Measurements from ENCODE around the gene PHF19. TPM values are rescaled to one million over a fixed set of nuclear protein-coding genes. Genes with fewer than 3 reads are reported as not detected.

Gene PHF19
- total RNA-seq, 1 donor from 2014 or later = 170 TPM

- DNase-seq (ENCODE audit: low spot score) = no peak
- no peak overlapping the region for H3K4me3 Mint-ChIP-seq (ENCODE audit: low read depth)
- peaks cover 4% of the 10 kb centered on the region for H3K4me1 Mint-ChIP-seq (ENCODE audit: low read depth)
- H3K27me3 Mint-ChIP-seq (ENCODE audit: low read depth) = no peaks in the 10 kb centered on the region
- H3K36me3 Mint-ChIP-seq (ENCODE audit: low read depth) = peaks cover 71% of the 10 kb centered on the region
- H3K9me3 Mint-ChIP-seq = no peaks in the 10 kb centered on the region
- intact Hi-C loops (cut with micrococcal nuclease) = no loop called here
- no peak overlapping the region for H3K27ac Mint-ChIP-seq
These were observed 58.4 kb downstream of the PHF19 start for GRCh38 chr9:120818595-120818994.

DNA sequence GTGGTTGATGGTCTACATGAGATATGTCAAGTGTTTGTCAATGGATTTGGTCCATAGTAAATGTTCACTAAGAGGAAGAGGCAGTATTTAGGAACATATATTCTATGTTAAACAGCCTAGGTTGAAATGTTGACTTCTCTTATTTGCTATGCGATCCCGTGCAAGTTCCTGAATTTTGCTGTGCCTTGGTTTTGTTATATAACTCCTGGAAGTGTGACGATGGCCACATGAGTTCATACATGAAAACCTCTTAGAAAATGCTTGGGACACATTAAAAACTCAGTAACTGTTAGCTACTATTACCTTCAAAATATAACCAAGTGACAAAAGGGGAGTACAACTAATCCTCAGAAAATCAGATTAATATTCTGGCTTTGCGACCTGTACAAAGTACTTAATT lies 61.9 kb downstream of the PHF19 start:
- no peak overlapping the region for H3K4me3 Mint-ChIP-seq (ENCODE audit: low read depth)
- peaks cover 4% of the 10 kb centered on the region for H3K4me1 Mint-ChIP-seq (ENCODE audit: low read depth)
- peaks cover 49% of the 10 kb centered on the region for H3K36me3 Mint-ChIP-seq (ENCODE audit: low read depth)
- H3K27ac Mint-ChIP-seq = no peak overlapping the region
- peaks cover 9% of the 10 kb centered on the region for H3K9me3 Mint-ChIP-seq
- H3K27me3 Mint-ChIP-seq (ENCODE audit: low read depth) = no peaks in the 10 kb centered on the region
- intact Hi-C loops (cut with micrococcal nuclease) = no loop called here
- no peak for DNase-seq (ENCODE audit: low spot score)

GRCh38 chr9:120808931-120809330 lies 68.1 kb downstream of the PHF19 start:
- H3K9me3 Mint-ChIP-seq = peaks cover 55% of the 10 kb centered on the region
- no peaks in the 10 kb centered on the region for H3K27me3 Mint-ChIP-seq (ENCODE audit: low read depth)
- intact Hi-C loops (cut with micrococcal nuclease) = no loop called here
- H3K36me3 Mint-ChIP-seq (ENCODE audit: low read depth) = peaks cover 22% of the 10 kb centered on the region
- no peak overlapping the region for H3K27ac Mint-ChIP-seq
- H3K4me1 Mint-ChIP-seq (ENCODE audit: low read depth) = no peaks in the 10 kb centered on the region
- DNase-seq (ENCODE audit: low spot score) = no peak
- no peak overlapping the region for H3K4me3 Mint-ChIP-seq (ENCODE audit: low read depth)

- no peak for DNase-seq (ENCODE audit: low spot score)
- Mint-ChIP-seq H3K27ac (no peak overlapping the region), H3K36me3 (ENCODE audit: low read depth) (peaks cover 22% of the 10 kb centered on the region), H3K4me1 (ENCODE audit: low read depth) (no peaks in the 10 kb centered on the region), H3K4me3 (ENCODE audit: low read depth) (no peak overlapping the region), H3K27me3 (ENCODE audit: low read depth) (no peaks in the 10 kb centered on the region), H3K9me3 (peaks cover 55% of the 10 kb centered on the region)
- intact Hi-C loops (cut with micrococcal nuclease) = no loop called here
These were observed 69.2 kb downstream of the PHF19 start for GRCh38 chr9:120807607-120808379.

Other genes starting within 250 kb of the PHF19 start
- gene MEGF9, start 162.7 kb downstream of the PHF19 start, total RNA-seq = 5.0 TPM in 2 replicates
- 79.7 and 80.2 TPM in 2 replicates for gene FBXW2, start 83.8 kb downstream of the PHF19 start, total RNA-seq
- 61.8 and 67.9 TPM in 2 replicates for gene PSMD5, start 34.3 kb downstream of the PHF19 start, total RNA-seq
- 164 TPM in 2 replicates for gene TRAF1, start 49.6 kb upstream of the PHF19 start, total RNA-seq
- gene C5, start 173.1 kb upstream of the PHF19 start, total RNA-seq = 0.82 and 1.8 TPM in 2 replicates
- 67.6 and 68.4 TPM in 2 replicates for gene CNTRL, start 197.8 kb upstream of the PHF19 start, total RNA-seq